Left ventricle myocardium superior (tissue), 1 donor: ENCODE measurements around the gene GUK1. TPM values are rescaled to one million over a fixed set of nuclear protein-coding genes. Genes with fewer than 3 reads are reported as not detected.
A peak's percentile ranks its signal among the peaks of the same experiment; 100 is the strongest.

Experiments used
- ATAC-seq: fragments of 200-7000 bp; cut with Tn5 transposase; one replicate; pipeline ENCODE4 v1.9.1; 2020; ENCODE audit warnings: mild to moderate bottlenecking, moderate library complexity
- DNase-seq: peaks from one replicate; pipeline ENCODE4 v3.0.0-alpha.2; 2020
- intact Hi-C: fragments of 100-400 bp; cut with micrococcal nuclease; formaldehyde crosslinking; loops from one replicate; pipeline ENCODE4 v1.11.0; 2022
- long read RNA-seq: library from polyadenylated mRNA; unstranded; transcript quantifications from one replicate; pipeline ENCODE4 v2.0.0, GENCODE V29; 2021
- total RNA-seq: library from RNA; stranded (reverse); fragmentation: NEBNext Ultra II Directional; extraction: Animal tissue kit (Norgen Biotek cat#: 25700); gene quantifications from one replicate; pipeline ENCODE4 v1.2.1, GENCODE V29; 2021
- donor health status: DM: no; HTN: yes; CAD: no; lungs with severe emphysema.

The GUK1 gene
- 175 TPM for total RNA-seq
- long read RNA-seq, transcript GUK1-201 (9 exons, 1,084 nt) = minor isoform, 132 of 476 reads
- long read RNA-seq, transcript GUK1-234 (9 exons, 1,065 nt) = minor isoform, 9 of 476 reads
- long read RNA-seq, transcript GUK1-208 (7 exons, 842 nt) = minor isoform, 10 of 476 reads
- long read RNA-seq, transcript GUK1-210 (8 exons, 990 nt) = major isoform, 203 of 476 reads
- long read RNA-seq, partial matches to known transcripts = 17 of 476 reads
- long read RNA-seq, other reads (novel, unspliced or antisense) = 93 of 476 reads

GRCh38 chr1:228139931-228140723 lies at the start of gene GUK1:
GUK1 (plus strand) TSS chr1:228140279; CDS start chr1:228140303, 24 bp downstream.
- ATAC-seq (peak; percentile 93), DNase-seq (peak; percentile 100)
- intact Hi-C loops = no loop called here

- peak; percentile 4 for ATAC-seq
These were observed 49.4 kb upstream of the GUK1 start for GRCh38 chr1:228090613-228091081.

GRCh38 chr1:228091084-228091483 lies 49.0 kb upstream of the GUK1 start:
- intact Hi-C loops = no loop called here
- DNase-seq (no peak), ATAC-seq (no peak)

More at GRCh38 chr1:228090613-228091081, 49.4 kb upstream of the GUK1 start:
- no peak for DNase-seq
- intact Hi-C loops = no loop called here

- DNase-seq (no peak), ATAC-seq (no peak)
- intact Hi-C loops = no loop called here
These were observed 47.6 kb upstream of the GUK1 start for GRCh38 chr1:228092342-228093049.

- intact Hi-C loops = no loop called here
- ATAC-seq (no peak), DNase-seq (no peak)
These were observed 46.8 kb upstream of the GUK1 start for GRCh38 chr1:228093050-228093906.

GRCh38 chr1:228094432-228095016 lies 45.6 kb upstream of the GUK1 start:
- intact Hi-C loops = no loop called here
- DNase-seq (no peak), ATAC-seq (no peak)

GRCh38 chr1:228095161-228095560 lies 44.9 kb upstream of the GUK1 start:
- intact Hi-C loops = no loop called here
- ATAC-seq (no peak), DNase-seq (no peak)

GRCh38 chr1:228095938-228096337 lies 44.1 kb upstream of the GUK1 start:
- intact Hi-C loops = no loop called here
- DNase-seq (no peak), ATAC-seq (no peak)

- no peak for DNase-seq
- intact Hi-C loops = no loop called here
- no peak for ATAC-seq
These were observed 43.4 kb upstream of the GUK1 start for GRCh38 chr1:228096416-228097332.

- intact Hi-C loops = no loop called here
- ATAC-seq (no peak), DNase-seq (no peak)
These were observed 42.6 kb upstream of the GUK1 start for GRCh38 chr1:228097333-228098081.

- ATAC-seq (no peak), DNase-seq (no peak)
- intact Hi-C loops = no loop called here
These were observed 41.7 kb upstream of the GUK1 start for GRCh38 chr1:228098323-228098931.

- DNase-seq = no peak
- ATAC-seq = no peak
- intact Hi-C loops = no loop called here
These were observed 40.7 kb upstream of the GUK1 start for GRCh38 chr1:228099331-228099732.

GRCh38 chr1:228100822-228101613 lies 39.1 kb upstream of the GUK1 start:
- no peak for DNase-seq
- intact Hi-C loops = no loop called here
- ATAC-seq = no peak

- no peak for ATAC-seq
- intact Hi-C loops = no loop called here
- no peak for DNase-seq
These were observed 38.5 kb upstream of the GUK1 start for GRCh38 chr1:228101614-228101993.

- intact Hi-C loops = no loop called here
- ATAC-seq = peak; percentile 2
- DNase-seq = peak; percentile 56
These were observed 37.9 kb upstream of the GUK1 start for GRCh38 chr1:228101994-228102790.
